ENCODE data around the gene TSGA10. TPM values are rescaled to one million over a fixed set of nuclear protein-coding genes. Genes with fewer than 3 reads are reported as not detected.

The TSGA10 gene
- total RNA-seq, 1 experiment from 2014 or later, result 6.6 TPM

GRCh38 chr2:99188357-99188756 lies 33.6 kb upstream of the TSGA10 start:
- Histone ChIP-seq H3K4me3 (replicated peaks in 1 of 2; ENCODE audit: low read depth in 1 of 2, low read length in 2 of 2) (no peak overlapping the region), H3K4me1 (ENCODE audit: control insufficient read depth in 1 of 2, insufficient read depth in 2 of 2, low read length in 2 of 2) (no peaks in the 10 kb centered on the region), H3K9ac (ENCODE audit: low read length) (no peak overlapping the region), H2AFZ (ENCODE audit: low read depth, low read length, poor library complexity, severe bottlenecking) (no peak overlapping the region), H3K9me3 (ENCODE audit: control insufficient read depth in 1 of 2, insufficient read depth in 1 of 2, low read depth in 1 of 2, low read length in 2 of 2) (no peaks in the 10 kb centered on the region), H3K27ac (ENCODE audit: low read depth, low read length) (no peak overlapping the region), H3K9me2 (ENCODE audit: insufficient read depth) (no peaks in the 10 kb centered on the region), H3K27me3 (ENCODE audit: insufficient read depth, low read length) (no peaks in the 10 kb centered on the region), H4K20me1 (ENCODE audit: insufficient read depth) (peaks cover 5% of the 10 kb centered on the region; the same call in 1 of the 2 replicates), H3K4me2 (ENCODE audit: low read length) (no peak overlapping the region), H3K79me2 (ENCODE audit: insufficient read depth, low read length) (peaks cover 76% of the 10 kb centered on the region), H3K36me3 (ENCODE audit: control insufficient read depth in 1 of 2, insufficient read depth in 2 of 2, low read length in 2 of 2) (peaks cover 15 to 19% of the 10 kb centered on the region in 2 experiments; a peak in 3 of 4 replicates)
- ChIA-PET RAD21 (ENCODE audit: low non-redundant PET in 1 of 2, low total read pairs in 2 of 2, uncharacterized antibody in 2 of 2, unreplicated experiment in 2 of 2) (no interaction called here), CTCF (no interaction called here), POLR2A (no interaction called here)
- DNase-seq (ENCODE audit: low read depth, low spot score), result no peak
- ATAC-seq, result no peak
- intact Hi-C loops (cut with micrococcal nuclease), result no loop called here
- no TSS peak for BruUV-seq (replicated peaks)
- no peak for TF ChIP-seq MAX (IDR thresholded peaks at IDR 0.05)

- Histone ChIP-seq H3K9ac (ENCODE audit: low read length) (no peak overlapping the region), H4K20me1 (ENCODE audit: insufficient read depth) (peaks cover 3% of the 10 kb centered on the region; the same call in 1 of the 2 replicates), H3K27ac (ENCODE audit: low read depth, low read length) (no peak overlapping the region), H3K4me1 (ENCODE audit: control insufficient read depth in 1 of 2, insufficient read depth in 2 of 2, low read length in 2 of 2) (peaks cover 6 to 7% of the 10 kb centered on the region in 2 experiments; a peak in 2 of 4 replicates), H3K36me3 (ENCODE audit: control insufficient read depth in 1 of 2, insufficient read depth in 2 of 2, low read length in 2 of 2) (peaks cover 10 to 19% of the 10 kb centered on the region in 2 experiments; a peak in 3 of 4 replicates), H3K79me2 (ENCODE audit: insufficient read depth, low read length) (peaks cover 88% of the 10 kb centered on the region), H3K9me2 (ENCODE audit: insufficient read depth) (no peaks in the 10 kb centered on the region), H3K27me3 (ENCODE audit: insufficient read depth, low read length) (no peaks in the 10 kb centered on the region), H3K4me2 (ENCODE audit: low read length) (no peak overlapping the region), H2AFZ (ENCODE audit: low read depth, low read length, poor library complexity, severe bottlenecking) (no peak overlapping the region), H3K4me3 (replicated peaks in 1 of 2; ENCODE audit: low read depth in 1 of 2, low read length in 2 of 2) (no peak overlapping the region), H3K9me3 (ENCODE audit: control insufficient read depth in 1 of 2, insufficient read depth in 1 of 2, low read depth in 1 of 2, low read length in 2 of 2) (no peaks in the 10 kb centered on the region)
- TF ChIP-seq CEBPB (IDR thresholded peaks at IDR 0.05; ENCODE audit: low read depth) (no peak), MAX (IDR thresholded peaks at IDR 0.05) (no peak), ZFX (IDR thresholded peaks at IDR 0.05) (no peak), EGR1 (IDR thresholded peaks at IDR 0.05; ENCODE audit: low read depth) (no peak), POLR2A (IDR thresholded peaks at IDR 0.05; ENCODE audit: borderline replicate concordance, extremely low read depth, insufficient read depth, insufficient read length) (no peak), JUND (IDR thresholded peaks at IDR 0.05) (no peak), SP1 (IDR thresholded peaks at IDR 0.05; ENCODE audit: low read depth) (no peak), ZBTB33 (IDR thresholded peaks at IDR 0.05; ENCODE audit: extremely low read depth, insufficient replicate concordance, low read length) (no peak), RAD21 (IDR thresholded peaks at IDR 0.05; ENCODE audit: low read depth) (no peak), REST (IDR thresholded peaks at IDR 0.05; ENCODE audit: low read depth) (no peak), CTCF (IDR thresholded peaks at IDR 0.05 in 2 of 3, conservative IDR thresholded peaks at IDR 0.05 in 1 of 3; ENCODE audit: borderline replicate concordance in 1 of 3, insufficient read depth in 1 of 3, low read depth in 2 of 3, low read length in 2 of 3) (no peak), POLR2AphosphoS5 (IDR thresholded peaks at IDR 0.05; ENCODE audit: low read depth, low read length) (no peak), ATF3 (IDR thresholded peaks at IDR 0.05) (no peak)
- ChIA-PET POLR2A (no interaction called here), RAD21 (ENCODE audit: low non-redundant PET in 1 of 2, low total read pairs in 2 of 2, uncharacterized antibody in 2 of 2, unreplicated experiment in 2 of 2) (no interaction called here), CTCF (no interaction called here)
- DNase-seq (ENCODE audit: low read depth, low spot score) (no peak), ATAC-seq (no peak)
- BruUV-seq (replicated peaks), result no TSS peak
- intact Hi-C loops (cut with micrococcal nuclease), result no loop called here
Measured at GRCh38 chr2:99187011-99187410, 32.3 kb upstream of the TSGA10 start.

Data from HCT116 (cell line).